Stimulated activated CD4-positive, alpha-beta T cell treated with anti-CD3 and anti-CD28 coated beads, Interleukin-2, amount 100 ng/mL, for 24 hours (primary cell): ENCODE results near the gene RYK.

Experiments
- DNase-seq, 2 donors: peaks; one replicate each; pipeline ENCODE4 v3.0.0-alpha.2; 2020

RYK gene

DNA sequence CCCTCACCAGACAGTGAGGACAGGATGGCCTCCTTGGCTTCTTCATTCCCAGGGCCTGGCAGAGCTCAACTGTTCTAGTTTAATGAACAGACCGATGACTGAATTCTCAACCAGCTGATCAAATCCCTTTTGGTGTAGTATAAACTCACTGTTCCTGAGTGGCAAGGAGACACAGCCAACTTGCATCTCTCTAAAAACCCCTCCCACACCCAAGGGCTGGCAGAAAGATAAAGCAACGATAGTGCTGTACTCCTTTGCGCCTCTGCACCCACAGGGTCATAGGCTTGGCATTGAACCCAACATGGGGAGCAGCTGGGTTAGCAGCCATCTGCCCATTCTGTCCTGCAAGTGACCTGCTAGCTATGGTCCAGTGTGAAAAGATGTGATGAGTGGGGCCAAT, 103.2 kb downstream of the RYK start:
- no peak for DNase-seq

- DNase-seq = no peak
Observed at GRCh38 chr3:134146666-134147065, 104.0 kb downstream of the RYK start.

DNA sequence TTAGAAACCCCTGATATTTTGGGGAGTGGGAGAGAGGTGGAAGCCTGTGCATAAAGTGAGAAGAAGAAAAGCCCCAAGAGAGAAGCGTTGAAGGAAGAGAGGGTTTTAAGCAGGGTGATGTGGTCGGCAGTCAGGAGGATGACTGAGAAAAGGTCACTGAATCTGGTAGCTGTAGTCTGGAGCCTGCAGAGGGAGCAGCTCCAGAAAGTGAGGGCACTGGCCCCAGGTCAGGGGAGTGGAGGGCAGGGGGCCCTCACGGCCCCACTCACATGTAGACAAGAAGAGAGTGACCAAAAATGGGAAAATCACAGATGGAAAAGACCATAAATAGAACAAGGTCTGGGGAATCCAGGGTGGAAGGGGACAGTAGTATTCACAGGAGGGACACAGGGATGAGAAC, 105.5 kb downstream of the RYK start:
- no peak for DNase-seq

GRCh38 chr3:134144694-134145093, 106.0 kb downstream of the RYK start:
- DNase-seq = no peak

GRCh38 chr3:134143828-134144401, 106.7 kb downstream of the RYK start:
- DNase-seq = no peak

DNA sequence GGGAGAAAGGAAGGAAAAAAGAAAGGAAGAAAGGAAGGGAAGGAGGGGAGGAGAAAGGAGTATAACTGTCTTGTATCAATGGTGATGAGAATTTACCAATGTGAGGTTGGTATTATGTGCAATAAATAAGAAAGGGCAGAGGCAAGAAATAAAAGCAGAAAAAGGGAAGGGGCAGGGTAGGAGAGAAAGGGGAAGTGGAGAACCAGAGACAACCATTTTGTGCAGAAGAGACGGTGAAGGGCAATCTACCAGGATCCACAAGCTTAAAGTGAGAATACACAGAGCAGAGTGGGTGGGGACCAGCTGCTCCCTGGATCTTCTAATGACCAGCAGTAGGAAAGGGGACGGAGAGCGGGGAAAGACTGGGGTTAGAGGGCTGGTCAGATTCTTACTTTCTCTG, 114.1 kb downstream of the RYK start:
- no peak for DNase-seq

DNA sequence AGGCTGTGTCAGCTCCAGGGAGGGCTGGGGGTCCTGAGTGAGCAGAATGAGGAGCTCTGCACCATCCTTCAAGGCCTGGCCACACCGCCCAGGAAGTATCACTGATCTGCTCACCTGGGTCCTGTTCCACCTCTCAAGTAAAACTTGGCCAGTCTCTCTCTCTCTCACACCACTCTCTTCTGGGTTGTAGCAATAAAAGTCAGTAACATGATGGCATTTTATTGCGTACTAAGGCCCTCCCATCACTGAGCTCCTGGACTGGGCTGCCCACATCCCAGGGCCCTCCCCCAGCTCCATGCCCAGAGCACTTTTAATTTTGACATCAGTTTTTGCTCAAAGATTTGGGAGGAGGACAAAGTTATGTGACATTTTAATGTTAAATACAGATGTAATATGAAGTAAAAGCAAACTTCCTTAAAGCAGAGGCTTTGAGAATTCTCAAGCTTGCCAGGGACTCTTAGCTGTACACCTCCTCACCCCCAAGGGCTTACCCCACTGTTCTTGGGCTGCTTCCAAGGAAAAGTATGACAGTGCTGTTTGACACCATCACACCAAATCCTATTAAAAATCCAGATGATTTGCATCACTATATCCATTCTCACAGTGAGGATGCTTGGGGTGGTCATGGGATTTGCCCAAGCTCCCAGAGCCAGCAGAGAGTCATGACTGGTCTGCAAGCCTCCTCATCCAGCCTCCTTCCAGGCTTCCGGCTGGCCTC, 115.8 kb downstream of the RYK start:
- no peak for DNase-seq

- no peak for DNase-seq
Observed at GRCh38 chr3:134134240-134134639, 116.4 kb downstream of the RYK start.

DNA sequence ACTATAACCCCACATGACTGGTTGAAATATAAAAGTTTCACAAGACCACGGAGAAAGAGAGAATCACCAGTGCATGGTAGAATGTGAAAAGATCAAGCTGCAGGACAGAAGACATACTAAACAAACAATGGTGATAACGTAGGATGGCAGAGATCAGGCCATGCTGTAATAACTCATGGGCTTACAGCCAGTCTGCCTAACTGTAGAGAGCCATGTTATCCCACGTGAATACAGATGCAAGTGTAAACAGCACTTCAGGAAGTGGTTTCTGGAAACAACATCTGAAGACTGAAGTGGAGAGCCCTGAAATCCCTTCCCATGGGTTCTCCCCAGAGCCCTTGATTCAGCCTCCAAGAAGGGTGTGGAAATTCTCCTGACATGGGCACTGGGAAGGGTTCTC, 117.7 kb downstream of the RYK start:
- DNase-seq = no peak

DNA sequence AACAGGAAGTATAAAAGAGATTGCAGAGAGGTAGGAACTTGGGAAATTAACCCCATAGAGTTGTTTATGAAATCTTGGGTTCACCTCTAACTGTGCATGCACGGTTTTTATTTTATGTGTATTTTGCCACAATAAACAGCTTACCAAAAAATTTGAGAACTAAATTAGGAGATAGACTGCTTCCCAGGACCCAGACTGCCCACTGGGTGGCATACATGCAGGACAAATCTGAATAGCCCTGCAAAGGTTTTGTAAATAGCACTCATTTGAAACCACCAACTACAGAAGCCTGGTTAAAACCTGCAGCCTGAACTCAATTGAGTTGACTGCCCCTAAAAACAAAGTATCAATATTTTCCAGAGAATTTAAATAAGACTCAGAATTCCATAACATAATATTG, 124.5 kb downstream of the RYK start:
- no peak for DNase-seq

- no peak for DNase-seq
Observed at GRCh38 chr3:134114726-134115125, 135.9 kb downstream of the RYK start.

DNA sequence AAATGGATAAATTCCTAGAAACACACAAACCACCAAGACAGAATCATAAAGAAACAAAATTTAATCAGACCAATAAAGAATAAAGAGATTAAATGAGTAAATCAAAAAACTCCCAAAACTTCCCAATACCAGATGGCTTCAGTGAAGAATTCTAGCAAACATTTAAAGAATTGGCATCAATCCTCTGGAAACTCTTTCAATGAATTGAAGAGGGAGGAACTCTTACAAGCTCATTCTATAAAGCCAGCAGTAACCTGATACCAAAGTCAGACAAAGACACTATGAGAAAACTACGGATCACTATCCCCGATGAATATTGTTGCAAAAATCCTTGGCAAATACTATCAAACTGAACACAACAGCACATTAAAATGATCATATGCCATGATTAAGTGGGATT, 139.0 kb downstream of the RYK start:
- no peak for DNase-seq

- DNase-seq = no peak
Observed at GRCh38 chr3:134110963-134111362, 139.7 kb downstream of the RYK start.
